CD4-positive, alpha-beta T cell treated with Interleukin-10 for 1 hour (primary cell): ENCODE data around the gene VMAC.

Experiments
- DNase-seq: peaks from one replicate; pipeline ENCODE4 v3.0.0-alpha.2; 2020

The VMAC gene

DNA sequence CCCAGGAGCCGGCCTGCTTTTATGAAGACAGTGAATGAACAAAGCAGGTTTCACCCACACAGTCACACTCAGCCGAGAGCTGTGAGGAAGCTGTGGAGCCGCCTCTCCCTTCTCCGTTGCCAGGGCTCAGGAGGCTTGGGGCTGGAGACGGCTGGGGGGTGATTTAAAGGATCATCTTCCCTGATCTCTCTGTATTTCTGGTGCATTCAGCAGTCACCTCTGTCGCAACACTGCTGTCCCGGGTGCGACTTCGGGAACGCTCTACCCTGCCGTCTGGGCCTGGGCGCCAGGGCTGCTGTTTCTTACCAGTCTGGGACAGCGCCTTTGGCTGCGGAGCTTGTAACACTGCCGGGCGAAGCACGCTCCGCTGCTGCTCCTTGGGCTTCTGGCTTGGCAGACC is 27.5 kb downstream of the VMAC start:
- DNase-seq, result no peak

DNA sequence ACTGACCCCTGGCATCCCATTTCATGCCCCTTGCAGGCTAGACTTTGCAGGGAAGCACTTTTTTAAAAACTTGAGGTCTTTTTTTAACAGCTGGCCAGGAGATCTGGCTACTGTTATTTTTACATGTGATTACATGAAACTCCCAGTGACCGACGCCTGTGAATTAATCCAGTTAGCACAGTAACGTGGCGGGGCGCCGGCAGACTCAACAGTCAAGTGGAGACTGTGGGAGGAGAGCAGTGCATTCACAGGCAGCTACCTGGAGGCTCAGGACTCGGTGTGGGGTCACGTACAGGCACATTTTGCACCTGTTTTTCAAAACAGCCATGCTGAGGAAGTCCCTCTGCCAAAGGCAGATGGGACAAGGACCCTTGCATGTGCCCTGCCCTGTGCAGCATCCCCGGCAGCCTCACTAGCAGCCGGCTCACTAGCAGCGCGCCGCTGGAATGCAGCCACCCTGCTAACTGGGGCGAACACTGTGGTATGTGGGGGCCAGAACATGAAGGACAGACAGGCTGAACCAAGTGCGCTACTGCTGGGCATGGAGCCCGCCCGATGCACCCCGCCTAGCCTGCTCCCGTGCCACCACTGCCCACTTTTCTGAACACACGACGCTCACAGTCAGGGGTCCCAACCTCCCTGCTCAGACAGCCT is 28.1 kb downstream of the VMAC start:
- no peak for DNase-seq

DNA sequence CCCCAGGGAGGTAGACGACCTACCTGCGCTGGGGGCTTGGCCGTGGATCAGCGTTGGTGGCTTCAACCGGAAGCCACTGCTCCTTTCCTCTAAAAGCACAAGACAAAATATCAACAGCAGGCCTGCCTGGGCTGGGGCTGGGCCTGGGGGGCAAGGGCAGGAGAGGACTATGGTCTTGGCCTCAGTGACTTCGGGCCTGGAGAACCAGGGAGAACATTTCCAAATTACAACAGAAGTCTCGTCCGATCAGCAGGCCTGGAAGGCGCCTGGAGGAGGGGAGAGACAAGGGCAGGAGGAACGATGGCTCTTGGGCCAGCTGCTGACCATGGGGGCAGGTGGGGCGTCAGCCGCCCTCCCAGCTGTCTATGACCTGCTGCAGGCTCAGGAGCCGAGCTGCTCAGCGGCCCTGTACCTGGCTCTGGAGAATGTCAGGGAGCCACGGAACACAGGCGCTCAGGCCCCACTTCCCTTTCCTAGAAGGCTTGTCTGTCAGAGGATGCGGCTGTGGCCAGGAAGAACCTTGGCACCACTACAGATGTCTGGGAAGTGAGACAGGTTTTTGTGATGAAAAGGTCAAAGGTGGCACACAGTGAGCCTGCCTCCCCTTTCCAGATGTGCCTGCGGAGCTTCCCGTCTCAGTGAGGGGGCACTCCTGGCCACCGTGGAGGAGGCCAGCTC is 28.9 kb downstream of the VMAC start:
- no peak for DNase-seq

DNA sequence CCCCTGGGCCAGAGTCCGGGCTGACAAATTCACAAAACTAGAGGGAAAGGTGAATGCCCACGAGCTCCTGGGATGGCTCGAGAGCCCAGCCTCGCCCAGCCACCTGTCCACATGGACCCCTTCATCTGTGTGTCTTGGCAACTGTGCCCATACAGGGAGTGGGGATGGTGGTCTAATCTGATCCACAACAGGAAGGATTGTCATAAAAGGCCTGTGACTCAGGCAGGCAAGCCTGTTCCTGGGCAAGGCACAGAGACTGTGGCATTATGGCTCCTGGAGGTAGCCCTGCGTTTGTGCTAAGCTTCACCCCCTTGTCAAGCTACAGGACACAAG is 29.4 kb downstream of the VMAC start:
- DNase-seq, result no peak

DNA sequence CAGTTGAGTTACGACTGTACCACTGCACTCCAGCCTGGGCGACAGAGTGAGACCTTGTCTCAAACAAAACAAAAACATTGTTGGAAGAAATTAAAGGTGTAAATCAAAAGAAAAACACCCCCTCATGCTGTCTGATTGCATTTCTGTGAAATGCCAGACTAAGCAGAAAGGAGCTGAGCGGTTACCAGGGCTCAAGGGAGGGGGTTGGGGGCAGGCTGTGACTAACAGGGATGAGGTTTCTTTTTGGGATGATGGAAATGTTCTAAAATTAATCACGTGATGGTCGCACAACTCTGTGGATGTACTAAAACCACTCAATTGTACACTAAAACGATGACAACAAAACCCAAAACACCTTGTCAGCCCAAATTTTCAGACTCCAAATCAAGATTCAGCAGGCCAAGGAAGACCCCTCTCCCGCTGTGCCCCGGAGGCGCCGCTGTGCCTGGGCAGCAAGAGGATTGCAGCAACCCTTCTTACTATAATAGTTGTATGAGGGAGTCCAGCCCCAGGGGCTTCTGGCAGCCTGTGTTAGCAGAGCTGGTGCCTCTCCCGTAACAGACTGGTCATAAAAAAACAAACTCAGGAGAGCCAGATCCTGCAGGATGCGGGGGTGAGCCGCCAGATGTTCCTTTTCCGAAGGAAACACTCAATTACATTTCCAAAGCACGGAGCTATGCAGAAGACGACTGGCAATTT is 30.3 kb downstream of the VMAC start:
- DNase-seq, result no peak

DNA sequence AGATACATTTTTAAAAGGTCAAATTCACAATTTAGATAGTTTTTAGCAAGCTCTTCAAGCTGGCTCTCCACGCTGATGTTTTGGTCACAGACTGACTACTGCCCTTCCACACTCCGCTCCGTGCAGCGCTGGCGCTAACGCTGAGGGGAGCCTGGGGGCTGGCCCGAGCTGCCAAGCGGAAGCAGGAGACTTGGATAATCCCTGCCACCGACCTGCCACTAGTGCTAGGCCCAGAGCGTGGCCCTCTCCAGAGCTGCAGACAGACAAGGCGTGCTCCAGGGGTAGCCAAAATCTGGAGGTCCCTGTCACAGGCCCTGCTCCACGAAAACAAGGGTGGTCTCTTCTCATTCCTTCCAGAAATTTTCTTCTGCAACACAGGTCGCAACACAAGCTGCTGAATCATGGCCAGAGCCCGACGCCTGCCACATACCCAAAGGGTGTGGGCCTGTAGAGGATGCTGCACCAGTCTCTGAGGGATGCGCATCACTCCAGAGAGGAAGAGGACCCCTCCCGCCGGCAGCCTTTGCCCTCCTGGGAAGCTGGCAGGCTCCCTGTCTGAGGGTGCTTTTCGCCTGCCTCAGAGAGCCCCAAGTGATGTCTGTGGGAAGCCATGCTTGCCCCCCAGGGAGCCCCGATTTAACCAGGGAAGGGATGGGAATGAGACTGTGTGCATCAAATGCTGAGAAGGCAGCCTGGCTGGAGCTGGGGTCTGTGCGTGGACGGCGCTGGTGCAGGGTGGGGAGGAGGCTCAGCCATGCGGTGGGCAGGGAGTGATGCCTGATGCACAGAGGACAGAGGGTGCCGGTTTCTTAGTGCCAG is 31.0 kb downstream of the VMAC start:
- DNase-seq, result no peak

DNA sequence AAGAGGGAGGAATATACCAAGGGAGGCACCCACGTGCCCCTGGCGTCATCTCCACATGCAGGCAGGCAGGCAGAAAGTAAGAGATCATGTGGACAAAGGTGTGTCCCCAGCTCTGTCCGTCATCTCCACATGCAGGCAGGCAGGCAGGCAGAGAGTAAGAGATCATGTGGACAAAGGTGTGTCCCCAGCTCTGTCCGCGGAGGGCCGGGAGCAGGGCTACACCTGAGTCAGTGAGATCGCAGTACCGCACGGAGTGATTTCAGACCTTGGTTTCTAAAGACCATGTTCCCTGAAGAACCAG is 31.6 kb downstream of the VMAC start:
- no peak for DNase-seq

DNA sequence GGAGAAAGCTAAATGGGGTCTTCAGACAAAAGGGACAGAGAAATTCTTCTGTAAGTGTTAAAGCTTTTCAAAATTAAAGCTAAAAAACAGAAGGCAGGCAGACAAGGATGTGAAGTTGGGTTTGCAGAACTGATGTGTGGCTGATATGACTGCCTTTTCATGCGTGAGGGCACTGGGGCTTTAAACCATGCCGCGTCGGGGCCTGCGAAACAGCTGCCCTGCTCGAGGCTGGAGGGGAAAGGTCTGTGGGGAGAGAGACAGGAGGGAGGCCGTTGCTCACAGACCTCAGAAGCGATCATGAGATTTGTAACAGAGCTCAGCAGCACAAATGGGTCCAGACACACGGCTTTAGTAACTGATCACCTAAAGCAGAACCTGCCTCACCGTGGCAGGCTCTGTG is 32.9 kb downstream of the VMAC start:
- DNase-seq, result no peak

DNA sequence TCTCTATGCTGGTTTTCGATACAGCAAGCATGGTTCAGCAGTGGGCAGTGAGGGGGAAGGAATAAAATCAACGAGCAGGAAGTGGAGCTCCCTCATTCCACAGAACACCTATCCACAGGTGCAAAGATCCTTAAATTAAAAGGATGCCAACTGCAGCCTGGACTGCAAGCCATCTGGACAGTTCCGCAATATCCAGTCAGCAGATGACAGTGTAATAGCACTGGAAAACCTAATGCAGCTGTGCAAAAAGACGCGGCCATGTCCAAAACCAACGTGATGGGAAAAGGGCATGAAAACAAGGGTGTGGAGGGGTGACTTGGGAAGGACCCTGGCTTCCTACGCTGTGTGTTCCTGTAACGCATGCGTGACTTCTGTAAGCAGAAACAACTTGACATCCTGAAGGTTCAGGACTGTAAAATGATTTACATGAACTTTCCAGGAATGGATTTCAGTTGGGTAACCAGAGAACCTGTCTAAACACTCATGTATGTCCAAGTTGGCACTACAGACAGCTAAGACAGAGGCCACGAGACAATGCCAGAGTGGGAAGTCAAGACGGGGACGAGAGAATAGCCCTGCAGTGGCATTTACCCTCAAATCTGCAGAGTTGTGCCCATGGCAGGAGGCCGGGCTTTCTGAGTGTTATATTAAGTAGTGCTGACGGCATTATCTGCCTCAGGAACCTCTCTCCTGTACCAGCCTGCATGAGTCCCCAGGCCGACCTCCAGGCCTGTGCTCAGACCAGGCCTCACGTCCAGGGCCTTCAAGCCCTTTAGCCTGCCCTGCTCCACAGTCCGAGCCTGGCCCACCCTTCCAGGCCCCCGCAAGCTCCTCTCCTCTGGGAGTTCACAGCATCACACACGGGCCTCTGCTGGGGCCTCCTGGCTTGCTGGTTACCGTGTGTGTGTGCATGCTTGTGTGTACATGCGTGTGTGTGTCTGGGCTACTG is 35.9 kb downstream of the VMAC start:
- DNase-seq, result no peak

DNA sequence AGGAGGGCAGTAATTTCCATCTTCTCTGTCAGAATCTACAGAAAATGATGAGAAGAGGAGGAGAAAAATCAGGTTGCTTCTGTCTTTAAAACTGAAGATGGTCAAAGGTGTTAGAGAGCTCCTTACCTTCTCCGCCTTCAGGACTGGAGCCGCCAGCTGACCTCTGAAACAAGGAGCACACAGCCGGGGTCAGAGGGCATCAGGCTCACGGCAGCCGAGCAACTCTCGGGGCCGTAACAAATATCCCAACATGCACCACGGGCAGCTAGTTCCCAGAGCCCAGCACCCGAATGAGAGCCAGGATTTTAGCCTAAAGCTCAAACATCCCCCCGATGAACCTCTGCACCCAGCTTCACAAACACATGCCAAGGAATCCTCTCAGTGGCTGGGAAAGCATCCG is 37.0 kb downstream of the VMAC start:
- no peak for DNase-seq

DNA sequence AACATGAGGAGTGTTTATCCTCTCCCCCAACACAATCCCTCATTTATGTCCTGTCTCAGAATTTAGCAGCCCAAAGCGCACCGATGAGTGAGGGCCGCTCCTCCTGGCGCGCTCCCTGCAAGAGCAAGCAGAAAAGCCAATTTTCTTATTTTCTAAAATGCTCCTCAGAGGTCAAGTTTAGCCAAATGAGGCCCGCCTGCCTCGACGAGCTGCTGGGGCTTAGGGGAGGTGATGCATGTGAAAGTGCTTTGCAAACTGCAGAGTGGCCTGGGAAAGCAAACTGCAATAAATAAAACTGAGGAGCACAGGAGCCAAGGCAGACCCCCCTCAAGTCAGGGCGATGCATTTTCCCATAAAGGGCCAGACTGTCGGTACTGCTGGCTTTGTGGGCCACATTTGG is 38.4 kb downstream of the VMAC start:
- DNase-seq, result no peak

DNA sequence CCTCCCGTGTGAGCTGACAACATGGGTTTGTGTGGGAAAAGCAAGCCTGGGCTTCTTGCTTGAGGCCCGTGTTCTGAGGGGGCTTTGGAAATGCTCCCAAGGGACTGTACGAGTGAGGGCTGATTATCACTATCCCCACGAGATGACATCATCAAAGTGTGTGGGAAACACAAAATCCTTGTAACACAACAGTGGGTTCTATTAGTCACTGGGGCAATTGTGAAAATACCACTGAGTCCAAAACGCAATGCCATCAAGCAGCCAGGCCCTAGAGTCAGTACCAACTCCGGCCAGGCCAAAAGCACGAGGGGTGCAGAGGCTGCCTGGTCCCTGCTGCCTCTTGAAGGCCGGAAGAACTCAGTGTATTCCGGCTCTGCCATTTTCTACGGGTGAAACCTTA is 39.0 kb downstream of the VMAC start:
- no peak for DNase-seq

DNA sequence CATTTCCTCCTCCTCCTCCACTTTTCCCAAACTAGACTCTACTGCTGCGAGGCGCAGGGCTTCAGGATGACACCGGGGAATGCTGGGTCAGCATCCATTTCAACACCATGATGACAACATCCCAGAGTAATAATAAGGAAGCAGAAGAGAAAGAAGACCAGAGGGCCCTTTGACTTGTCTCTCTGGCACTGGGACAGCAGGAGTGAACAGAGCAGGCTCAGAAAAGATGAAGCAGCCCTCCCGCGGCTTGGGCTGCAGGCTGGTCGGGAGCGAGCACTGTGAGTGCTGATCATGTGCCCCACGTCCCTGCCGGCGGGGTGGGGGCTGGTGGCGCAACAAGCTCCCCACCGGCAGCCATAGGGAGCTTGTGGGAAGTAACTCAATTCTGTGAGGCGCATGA is 42.8 kb downstream of the VMAC start:
- DNase-seq, result no peak

DNA sequence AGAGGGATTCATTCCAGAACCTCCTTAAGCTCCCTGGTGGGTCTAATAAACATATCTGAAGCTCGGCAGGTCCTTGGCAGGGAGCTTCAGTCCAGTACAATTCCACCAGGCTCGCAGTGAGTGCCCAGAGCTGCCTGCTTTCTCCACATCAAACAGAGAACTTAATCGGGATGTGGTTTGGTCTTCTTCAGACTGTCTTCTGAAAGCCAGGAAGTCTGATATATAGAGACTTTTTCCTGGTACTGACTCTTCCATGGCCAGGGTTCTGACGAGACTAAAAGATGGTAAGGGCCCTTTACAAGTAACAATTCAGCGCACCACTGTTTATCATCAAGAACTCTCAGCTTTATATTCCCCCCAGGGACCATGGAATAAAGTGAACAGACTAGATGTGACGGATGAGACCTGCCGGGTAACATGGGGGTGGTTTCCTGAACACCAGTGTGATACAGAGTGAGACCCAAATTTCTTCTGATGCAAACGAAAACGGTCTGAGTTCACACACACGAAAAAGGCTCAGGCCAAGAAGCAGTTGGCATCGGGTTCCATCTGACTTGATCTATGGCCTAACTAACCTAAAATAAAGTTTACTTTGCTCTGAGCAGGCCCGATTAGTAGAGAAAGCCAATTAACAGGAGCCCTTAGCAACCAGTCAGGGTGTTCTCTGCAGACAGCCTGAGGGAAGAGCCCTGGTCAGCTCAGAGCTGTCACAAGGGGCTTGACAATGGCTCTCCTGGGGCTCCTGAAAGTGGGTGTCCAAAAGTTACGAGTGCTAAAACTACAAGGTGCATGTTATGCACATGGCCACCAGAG is 44.3 kb downstream of the VMAC start:
- DNase-seq, result peak; percentile 40

DNA sequence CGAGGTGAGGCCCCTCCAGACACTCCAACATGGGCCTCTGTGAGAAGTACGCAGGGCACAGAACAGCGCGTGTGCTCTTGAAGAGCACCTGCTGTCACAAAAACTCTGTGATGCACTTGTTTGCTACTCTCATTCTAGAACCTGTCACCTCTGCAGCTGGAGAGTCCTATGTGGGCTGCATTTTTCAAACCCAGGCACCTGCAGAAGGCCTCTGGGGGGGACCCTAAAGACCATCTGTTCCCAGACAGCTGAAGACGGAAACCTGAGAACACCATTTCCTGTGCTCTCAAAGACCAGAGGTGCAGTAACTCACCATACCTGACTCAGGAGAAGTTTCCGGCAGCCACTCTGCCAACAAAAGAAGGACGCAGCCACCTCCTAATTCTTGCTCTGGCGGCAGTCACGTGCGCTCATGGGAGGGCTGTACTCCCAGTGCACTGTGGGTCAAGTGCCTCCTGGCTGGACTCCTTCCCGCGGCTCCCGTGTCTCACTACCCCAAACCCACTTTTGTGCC is 45.2 kb downstream of the VMAC start:
- peak; percentile 46 for DNase-seq

DNA sequence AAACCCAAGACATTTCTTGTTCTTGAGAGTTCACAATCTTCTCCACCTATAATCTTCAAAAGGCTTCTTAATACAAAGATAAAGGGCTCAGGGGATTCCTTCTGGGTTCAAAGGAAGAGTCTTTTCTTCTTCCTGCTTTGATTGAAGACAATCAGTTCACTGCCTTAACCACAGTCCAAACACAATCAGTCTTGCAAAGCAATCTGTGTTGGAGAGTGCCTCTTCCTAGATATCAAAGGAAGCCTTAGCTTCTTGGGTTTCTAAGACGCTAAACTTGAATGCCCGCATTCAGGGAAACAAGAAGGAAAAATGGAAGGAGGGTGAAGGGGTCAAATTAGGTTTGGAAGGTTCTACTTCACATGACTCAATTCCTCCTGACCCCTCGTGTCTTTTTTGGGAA is 46.1 kb downstream of the VMAC start:
- DNase-seq, result peak; percentile 24

DNA sequence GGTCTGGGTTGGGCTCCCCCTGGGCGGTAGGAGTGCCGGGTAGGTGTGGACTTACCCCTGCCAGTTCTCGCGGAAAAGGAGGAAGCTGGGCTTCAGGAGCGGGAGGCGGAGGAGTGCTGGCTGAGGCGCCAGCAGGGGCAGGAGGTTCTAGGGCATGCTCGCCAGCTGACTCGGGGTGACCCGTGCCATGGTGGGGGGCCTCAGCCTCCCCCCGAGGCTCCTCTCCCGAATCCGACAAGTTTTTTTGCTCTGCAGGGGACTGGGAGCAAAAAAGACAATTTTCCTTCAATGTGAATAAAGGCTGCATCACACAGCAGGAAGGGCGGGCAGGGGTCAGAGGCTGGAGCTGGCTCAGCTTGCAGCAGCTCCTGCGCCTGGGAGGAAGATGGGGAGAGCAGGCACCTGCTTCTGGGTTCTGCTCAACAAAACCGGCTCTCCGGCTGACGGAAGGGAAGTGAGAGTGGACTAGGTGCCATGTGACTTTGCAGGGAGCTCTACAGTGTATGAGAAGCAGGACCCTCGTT is 46.7 kb downstream of the VMAC start:
- no peak for DNase-seq

DNA sequence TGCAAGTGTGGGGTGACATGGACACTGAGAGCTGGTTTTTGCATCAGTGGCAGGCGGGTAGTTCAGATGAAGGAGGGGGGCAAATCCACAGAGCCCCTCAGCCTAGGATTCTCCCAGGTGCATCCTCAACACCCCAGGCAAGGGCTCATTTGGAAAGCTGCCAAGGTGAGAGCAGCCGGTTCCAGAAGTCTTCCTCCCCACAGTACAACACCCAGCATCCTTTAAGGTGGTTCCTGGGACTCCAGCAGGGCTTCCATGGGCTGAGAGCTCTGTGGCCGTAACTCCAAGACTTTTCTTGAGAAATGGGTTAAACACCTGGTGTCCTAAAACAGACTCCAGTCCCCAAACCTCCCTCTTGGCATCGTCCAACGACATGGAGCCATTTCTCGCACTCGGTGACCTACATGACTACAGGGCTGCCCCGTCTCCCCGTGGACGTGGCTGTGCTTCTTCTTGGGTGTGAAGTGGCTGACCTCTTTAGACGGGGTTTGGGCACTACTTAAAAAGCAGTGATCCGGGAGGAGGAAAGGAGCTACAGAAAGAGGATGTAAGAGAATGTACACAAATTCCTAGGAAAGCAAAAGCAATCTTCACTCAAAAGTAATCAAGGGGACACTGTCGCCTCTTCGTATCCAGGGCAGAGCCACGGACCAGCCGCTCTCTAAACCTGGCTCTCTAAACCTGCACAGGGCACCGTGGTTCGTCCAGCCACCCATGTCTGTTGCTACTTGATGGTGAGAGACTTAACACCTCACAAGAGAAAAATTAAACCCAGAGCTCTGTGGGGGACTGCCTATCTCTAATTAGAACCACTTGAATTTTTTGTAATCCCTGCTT is 47.7 kb downstream of the VMAC start:
- no peak for DNase-seq

DNA sequence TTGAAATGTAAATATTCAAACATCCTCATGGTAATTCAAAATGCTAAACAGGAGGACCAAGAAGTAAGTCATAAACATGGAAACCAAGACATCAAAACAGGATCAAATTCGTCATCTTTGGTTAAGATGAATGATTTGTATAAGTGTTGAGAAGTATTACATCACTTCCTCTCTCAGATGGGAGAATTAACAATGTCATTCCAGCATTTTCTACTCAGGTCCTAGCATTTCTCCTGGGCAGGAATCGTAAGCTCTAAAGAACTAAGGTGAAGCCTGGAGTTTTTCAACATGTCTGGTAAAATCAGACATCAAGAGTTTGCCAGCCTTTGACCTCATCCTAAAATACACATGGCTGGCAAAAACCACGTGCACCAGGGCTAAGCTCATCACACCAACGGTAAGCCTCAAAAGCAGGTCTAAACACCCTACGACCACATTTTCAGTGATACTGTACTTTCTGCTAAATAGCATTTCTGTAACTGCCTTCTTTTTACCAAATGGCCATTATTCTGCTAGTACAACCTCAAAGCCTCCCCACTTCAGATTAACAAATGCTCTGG is 48.4 kb downstream of the VMAC start:
- no peak for DNase-seq

DNA sequence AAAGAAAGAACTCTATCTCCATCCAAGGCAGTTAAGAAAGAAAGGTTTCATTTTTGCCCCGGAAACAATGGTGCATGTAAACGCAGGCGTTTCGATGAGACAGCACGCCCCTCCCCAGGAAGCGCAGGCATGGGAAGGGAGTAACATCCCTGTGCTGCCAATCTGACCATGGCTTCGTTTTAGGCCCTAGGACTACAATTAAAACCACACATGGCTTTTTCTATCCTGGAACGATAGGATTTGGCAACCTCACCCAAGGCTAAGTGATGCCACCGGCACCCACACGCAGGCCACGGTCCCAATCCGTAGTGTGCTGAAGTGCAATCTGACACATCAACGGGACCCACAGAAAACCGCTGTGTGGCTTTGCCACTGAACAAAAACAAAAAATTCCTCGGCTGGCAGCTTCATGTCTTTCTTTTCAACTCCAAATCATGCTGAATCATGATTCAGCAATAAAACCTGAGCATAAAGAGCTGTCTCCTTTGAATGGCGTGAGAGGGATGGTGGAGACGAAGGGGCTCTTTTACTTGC is 49.1 kb downstream of the VMAC start:
- no peak for DNase-seq
